22Rv1 (cell line): ENCODE data around the gene MXD4.

Experiments used
- ZFX ChIP-seq: fragments of 450-650 bp; IDR thresholded peaks from 2 replicates; pipeline ENCODE4 v1.6.1; 2017; ENCODE audit warnings: antibody characterized with exemption, borderline replicate concordance
- TF ChIP-seq, protein P1 (sequence below): fragments of 450-650 bp; IDR thresholded peaks from 2 replicates; pipeline ENCODE4 v1.5.1; 2017; ENCODE audit warnings: mild to moderate bottlenecking

DNA sequence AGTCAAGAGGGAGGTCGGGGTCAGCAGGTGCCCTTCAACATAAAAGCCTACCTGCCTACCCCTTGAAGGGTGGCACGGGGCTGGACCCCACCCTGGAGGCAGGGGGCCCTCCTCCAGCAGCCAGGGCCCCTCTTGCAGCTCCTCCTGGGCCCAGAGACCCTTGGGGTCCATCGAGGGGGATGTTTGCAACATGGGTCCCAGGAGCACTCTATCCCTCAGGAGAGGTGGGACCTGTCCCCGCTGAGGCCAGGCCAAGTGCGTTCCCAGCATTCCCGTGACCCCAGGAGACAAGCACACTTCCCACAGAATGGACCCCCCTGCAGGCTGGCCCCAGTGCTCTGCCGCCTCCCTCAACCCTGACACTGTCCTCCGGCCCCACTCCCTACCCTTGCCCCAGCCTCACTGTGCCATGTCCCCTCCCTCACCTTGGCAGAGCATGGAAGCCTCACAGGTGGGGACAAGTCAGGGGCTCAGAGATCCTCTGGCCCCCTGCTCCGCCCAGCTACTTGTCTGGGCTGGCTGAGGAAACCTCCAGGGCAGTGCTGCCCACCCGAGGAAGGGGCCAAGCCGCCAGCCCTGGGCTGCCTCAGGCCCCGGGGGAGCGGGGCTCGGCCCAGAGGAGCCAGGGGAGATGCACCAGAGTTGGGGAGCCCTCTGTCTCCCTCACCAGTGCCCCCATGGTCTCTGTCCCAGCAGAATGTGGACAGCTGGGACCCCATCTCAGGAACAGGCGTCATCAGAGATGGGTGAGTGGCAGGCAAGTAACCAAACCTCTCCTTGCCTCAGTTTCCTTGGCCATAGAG is 2.2 kb downstream of the MXD4 start:
- TF ChIP-seq, protein P1, sequence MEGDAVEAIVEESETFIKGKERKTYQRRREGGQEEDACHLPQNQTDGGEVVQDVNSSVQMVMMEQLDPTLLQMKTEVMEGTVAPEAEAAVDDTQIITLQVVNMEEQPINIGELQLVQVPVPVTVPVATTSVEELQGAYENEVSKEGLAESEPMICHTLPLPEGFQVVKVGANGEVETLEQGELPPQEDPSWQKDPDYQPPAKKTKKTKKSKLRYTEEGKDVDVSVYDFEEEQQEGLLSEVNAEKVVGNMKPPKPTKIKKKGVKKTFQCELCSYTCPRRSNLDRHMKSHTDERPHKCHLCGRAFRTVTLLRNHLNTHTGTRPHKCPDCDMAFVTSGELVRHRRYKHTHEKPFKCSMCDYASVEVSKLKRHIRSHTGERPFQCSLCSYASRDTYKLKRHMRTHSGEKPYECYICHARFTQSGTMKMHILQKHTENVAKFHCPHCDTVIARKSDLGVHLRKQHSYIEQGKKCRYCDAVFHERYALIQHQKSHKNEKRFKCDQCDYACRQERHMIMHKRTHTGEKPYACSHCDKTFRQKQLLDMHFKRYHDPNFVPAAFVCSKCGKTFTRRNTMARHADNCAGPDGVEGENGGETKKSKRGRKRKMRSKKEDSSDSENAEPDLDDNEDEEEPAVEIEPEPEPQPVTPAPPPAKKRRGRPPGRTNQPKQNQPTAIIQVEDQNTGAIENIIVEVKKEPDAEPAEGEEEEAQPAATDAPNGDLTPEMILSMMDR: no peak
- no peak for TF ChIP-seq ZFX
